ENCODE results near the gene TARBP1.
A peak's percentile ranks its signal among the peaks of the same experiment; 100 is the strongest.

The TARBP1 gene

GRCh38 chr1:234515411-234515810, 36.4 kb upstream of the TARBP1 start:
- TF ChIP-seq GABPA (IDR thresholded peaks at IDR 0.05; ENCODE audit: low read depth), result no peak
- TF ChIP-seq SPI1 (IDR thresholded peaks at IDR 0.05; ENCODE audit: borderline replicate concordance, low read depth), result no peak
- no peak for TF ChIP-seq CTCF (IDR thresholded peaks at IDR 0.05; ENCODE audit: insufficient read depth, low read length)
- TF ChIP-seq POLR2AphosphoS5 (IDR thresholded peaks at IDR 0.05; ENCODE audit: low read depth), result no peak
- TF ChIP-seq, protein P1, sequence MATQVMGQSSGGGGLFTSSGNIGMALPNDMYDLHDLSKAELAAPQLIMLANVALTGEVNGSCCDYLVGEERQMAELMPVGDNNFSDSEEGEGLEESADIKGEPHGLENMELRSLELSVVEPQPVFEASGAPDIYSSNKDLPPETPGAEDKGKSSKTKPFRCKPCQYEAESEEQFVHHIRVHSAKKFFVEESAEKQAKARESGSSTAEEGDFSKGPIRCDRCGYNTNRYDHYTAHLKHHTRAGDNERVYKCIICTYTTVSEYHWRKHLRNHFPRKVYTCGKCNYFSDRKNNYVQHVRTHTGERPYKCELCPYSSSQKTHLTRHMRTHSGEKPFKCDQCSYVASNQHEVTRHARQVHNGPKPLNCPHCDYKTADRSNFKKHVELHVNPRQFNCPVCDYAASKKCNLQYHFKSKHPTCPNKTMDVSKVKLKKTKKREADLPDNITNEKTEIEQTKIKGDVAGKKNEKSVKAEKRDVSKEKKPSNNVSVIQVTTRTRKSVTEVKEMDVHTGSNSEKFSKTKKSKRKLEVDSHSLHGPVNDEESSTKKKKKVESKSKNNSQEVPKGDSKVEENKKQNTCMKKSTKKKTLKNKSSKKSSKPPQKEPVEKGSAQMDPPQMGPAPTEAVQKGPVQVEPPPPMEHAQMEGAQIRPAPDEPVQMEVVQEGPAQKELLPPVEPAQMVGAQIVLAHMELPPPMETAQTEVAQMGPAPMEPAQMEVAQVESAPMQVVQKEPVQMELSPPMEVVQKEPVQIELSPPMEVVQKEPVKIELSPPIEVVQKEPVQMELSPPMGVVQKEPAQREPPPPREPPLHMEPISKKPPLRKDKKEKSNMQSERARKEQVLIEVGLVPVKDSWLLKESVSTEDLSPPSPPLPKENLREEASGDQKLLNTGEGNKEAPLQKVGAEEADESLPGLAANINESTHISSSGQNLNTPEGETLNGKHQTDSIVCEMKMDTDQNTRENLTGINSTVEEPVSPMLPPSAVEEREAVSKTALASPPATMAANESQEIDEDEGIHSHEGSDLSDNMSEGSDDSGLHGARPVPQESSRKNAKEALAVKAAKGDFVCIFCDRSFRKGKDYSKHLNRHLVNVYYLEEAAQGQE (IDR thresholded peaks at IDR 0.05; ENCODE audit: insufficient replicate concordance, low read depth), result no peak
- Histone ChIP-seq H3K27ac (replicated peaks) (no peak overlapping the region), H3K27me3 (ENCODE audit: insufficient read depth, poor library complexity, severe bottlenecking) (no peaks in the 10 kb centered on the region), H3K4me3 (replicated peaks; ENCODE audit: insufficient read depth, low read length) (no peak overlapping the region)
- DNase-seq (ENCODE audit: low read depth in 1 of 2, low spot score in 1 of 2), result no peak

GRCh38 chr1:234512451-234512861, 33.5 kb upstream of the TARBP1 start:
- DNase-seq (ENCODE audit: low read depth in 1 of 2, low spot score in 1 of 2), result peak in 1 of 2 experiments; percentile 79
- TF ChIP-seq SPI1 (IDR thresholded peaks at IDR 0.05; ENCODE audit: borderline replicate concordance, low read depth) (peak; percentile 53; the same call in 1 of the 2 replicates), POLR2AphosphoS5 (IDR thresholded peaks at IDR 0.05; ENCODE audit: low read depth) (no peak; the same call in 1 of the 2 replicates), CTCF (IDR thresholded peaks at IDR 0.05; ENCODE audit: insufficient read depth, low read length) (no peak), GABPA (IDR thresholded peaks at IDR 0.05; ENCODE audit: low read depth) (no peak)
- TF ChIP-seq, protein P1 (IDR thresholded peaks at IDR 0.05; ENCODE audit: insufficient replicate concordance, low read depth), result no peak

DNA sequence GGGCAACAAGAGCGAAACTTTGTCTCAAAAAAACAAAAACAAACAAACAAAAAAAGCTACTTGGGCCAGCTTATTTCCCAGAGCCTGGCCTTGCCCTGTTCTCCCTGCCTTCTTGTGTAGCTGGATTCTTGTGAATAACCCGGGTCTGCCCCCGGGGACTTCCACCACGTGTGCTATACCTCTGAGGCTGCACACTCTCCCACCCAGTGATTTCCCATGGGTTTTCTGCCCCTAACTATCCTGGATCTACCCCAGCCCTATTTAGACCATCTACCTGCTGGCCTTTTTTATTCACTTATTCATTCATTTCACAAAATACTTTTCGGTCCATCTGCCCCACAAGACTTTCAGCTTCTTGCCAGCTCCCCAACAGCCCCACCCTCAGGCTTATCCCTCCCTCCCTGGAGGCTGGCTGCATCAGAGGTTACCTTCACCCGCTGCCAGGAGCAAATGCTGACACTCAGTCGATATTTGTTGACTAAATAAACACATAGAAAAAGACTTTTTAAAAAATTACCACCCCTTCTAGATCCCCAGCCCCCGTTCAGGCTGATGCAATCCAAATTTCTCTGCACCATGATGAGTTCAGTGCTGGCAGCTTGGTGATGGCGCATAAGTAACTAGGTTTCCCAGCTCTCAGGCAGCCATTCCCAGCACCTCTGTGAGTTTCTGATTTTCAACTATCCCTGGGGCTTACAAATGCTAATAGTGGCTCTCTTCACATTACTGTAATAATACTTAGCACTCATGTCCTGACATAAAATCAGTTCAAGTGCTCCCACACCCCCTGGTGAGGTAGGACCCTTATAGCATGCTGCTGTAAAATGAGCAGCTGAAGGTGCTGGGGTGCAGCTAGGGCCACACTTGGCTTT, 30.7 kb upstream of the TARBP1 start:
- H3K27ac ChIP-seq (replicated peaks), result no peak overlapping the region
- no peak overlapping the region for H3K4me3 ChIP-seq (replicated peaks; ENCODE audit: insufficient read depth, low read length)
- H3K27me3 ChIP-seq (ENCODE audit: insufficient read depth, poor library complexity, severe bottlenecking), result no peaks in the 10 kb centered on the region
- TF ChIP-seq, protein P1 (IDR thresholded peaks at IDR 0.05; ENCODE audit: insufficient replicate concordance, low read depth), result no peak
- TF ChIP-seq GABPA (IDR thresholded peaks at IDR 0.05; ENCODE audit: low read depth) (no peak), CTCF (IDR thresholded peaks at IDR 0.05; ENCODE audit: insufficient read depth, low read length) (no peak), POLR2AphosphoS5 (IDR thresholded peaks at IDR 0.05; ENCODE audit: low read depth) (no peak), SPI1 (IDR thresholded peaks at IDR 0.05; ENCODE audit: borderline replicate concordance, low read depth) (no peak)
- no peak for DNase-seq (ENCODE audit: low read depth in 1 of 2, low spot score in 1 of 2)

More at GRCh38 chr1:234512451-234512861, 33.5 kb upstream of the TARBP1 start:
- peak overlapping the region; percentile 63 for H3K27ac ChIP-seq (replicated peaks)
- H3K4me3 ChIP-seq (replicated peaks; ENCODE audit: insufficient read depth, low read length), result peak overlapping the region; percentile 21
- H3K27me3 ChIP-seq (ENCODE audit: insufficient read depth, poor library complexity, severe bottlenecking), result no peaks in the 10 kb centered on the region

Measured in HL-60 (cell line).